GM18508 (cell line): ENCODE results near the gene OR6S1.
A peak's percentile ranks its signal among the peaks of the same experiment; 100 is the strongest.
"Not testable (repeated sequence)": the region's sequence is repeated elsewhere in the genome, so short reads cannot be mapped to it uniquely, and the experiment has no call there.

ENCODE experiments used
- ATAC-seq: cut with Tn5 transposase; IDR thresholded peaks from one replicate; pipeline ENCODE4 v1.9.1; 2021; ENCODE audit warnings: moderate number of reproducible peaks; ENCODE audit not compliant: insufficient read depth, unreplicated experiment

The OR6S1 gene

GRCh38 chr14:20632448-20632830 lies 9.1 kb downstream of the OR6S1 start:
- ATAC-seq, result peak; percentile 11

DNA sequence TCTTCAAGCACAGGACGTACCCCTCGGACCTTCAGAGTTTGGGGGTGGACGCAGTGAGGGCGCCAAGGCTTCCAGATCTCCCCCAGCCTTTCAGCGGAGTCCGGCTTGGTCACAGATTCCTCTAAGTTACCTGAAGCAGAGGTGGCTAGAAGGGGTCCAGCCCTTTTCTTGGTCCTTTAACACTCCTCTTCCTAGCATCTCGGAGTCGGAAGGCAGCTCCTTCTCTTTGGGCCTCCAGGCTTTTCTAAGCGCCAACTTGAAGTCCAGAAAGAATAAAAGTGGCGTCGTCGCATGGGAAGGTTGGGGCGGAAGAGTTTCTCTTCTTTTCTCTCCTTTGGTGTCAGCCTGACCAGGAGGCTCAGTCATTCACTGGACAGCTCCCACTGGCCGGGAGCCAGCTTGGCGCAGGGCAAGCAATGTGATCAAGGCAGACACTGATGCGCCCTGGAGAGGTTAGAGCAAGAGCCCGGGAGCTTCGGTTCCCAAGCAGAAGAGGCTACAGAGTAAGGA lies 9.6 kb downstream of the OR6S1 start:
- ATAC-seq, result no peak

DNA sequence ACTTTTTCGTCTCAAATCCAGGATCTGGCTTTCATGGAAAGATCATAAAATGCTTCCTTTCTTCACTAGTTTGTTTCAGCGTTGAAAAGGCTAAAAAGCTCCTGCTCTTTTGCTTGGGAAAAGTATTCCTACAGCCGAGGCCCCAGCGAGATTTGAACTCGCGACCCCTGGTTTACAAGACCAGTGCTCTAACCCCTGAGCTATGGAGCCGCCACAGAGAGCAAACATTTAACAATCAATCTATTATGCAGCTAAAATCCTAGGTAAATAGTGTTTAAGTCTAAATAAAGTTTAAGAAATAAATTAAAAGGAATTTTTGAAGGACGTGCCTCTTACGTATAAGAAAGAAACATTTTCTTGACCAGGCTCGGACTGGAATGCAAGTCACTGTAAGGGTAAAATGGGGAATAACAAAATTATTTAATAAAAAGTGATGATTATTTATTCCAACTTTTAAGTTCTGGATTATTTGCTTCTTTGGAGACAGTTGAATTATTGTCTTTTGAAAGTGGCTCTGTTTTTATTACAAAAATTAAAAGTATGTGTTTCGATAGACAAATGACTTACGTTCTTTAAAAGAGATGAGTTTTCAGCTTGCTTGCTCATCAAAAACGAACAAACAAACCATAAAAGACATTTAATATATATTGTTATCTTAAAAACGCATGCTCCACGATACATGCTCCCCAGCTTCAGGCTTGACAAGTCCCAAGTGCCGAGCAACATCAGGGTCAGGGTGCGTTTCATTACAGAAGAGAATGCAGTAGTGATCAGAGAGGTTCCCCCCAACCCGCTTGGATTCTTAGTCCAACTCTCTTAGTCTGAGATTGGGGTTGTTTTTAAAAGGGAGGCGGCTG lies 10.2 kb downstream of the OR6S1 start:
- no peak for ATAC-seq

DNA sequence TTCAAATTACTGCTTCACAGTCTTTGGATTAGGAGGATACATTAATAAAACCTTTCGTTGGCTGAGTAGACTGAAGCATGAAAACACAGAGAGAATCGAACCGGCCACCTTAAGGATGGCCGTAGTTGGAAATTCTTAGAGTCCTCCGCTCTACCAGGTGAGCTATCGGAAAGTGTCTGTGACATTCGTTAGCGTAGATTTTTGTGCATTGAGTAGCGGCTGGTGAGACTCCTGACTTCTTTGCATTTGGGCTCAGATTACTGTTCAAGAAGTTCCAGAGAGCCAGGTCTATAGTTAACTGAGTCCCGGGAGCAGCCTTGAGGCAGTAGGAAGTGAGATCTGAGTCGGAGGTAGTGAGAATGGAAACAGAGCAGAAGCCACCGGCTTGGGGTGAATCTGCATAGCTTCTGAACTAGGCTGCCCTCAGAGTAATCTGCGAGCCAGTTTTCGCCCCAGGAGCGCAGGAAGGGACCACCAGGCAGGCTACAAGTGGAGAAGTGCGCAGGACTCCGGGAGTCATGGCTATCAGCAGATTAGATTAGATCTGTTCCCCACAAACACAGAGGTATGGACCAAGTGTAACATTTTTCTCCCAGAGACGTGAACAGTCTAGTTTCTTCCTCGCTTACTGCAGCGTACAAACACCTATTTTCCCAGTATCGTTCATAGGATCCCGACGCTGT lies 11.0 kb downstream of the OR6S1 start:
- no peak for ATAC-seq

- ATAC-seq, result no peak
Measured at GRCh38 chr14:20628063-20628854, 13.2 kb downstream of the OR6S1 start.

DNA sequence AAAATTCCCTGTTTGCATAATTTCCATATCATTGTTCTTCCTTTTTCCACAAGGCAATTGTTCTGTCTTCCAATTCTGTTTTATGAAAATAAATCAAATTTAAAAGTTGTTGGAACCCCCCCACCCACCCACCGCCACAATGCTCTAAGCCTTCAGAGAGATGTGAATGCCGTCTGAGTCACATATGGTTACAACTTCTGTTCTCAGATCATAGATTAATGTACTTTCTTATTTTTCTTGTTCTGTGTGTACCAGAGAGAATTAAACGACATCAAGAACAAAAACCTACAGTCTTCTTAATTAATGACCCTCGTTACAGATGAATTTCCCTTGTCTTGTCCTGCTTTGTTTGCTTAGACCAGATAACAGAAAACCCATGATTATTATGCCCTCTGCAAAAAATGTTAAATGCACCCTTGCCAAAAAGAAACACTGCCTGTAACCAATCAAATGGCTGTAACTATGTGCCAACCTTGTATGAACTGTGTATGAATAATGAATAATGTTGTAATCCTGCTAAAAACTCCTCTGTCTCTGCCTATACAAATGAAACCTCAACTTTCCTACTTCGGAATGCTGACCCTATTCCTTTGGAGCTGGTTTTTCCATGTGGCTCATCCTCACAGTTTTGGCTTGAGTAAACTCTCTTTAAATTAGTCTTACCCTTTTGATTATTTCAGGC lies 14.0 kb downstream of the OR6S1 start:
- ATAC-seq, result no peak

GRCh38 chr14:20626274-20626673 lies 15.2 kb downstream of the OR6S1 start:
- no peak for ATAC-seq

GRCh38 chr14:20624495-20625070 lies 16.9 kb downstream of the OR6S1 start:
- no peak for ATAC-seq

DNA sequence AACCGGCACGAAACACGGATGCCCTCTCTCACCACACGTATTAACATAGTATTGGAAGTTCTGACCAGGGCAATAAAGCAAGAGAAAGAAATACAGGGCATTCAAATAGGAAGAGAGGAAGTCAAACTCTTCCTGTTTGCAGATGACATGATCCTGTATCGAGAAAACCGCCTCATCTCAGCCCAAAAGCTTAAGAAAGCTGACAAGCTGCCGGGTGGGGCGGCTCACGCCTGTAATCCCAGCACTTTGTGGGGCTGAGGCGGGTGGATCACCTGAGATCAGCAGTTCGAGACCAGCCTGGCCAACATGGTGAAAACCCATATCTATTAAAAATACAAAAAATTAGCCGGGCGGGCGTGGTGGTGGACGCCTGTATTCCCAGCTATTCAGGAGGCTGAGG lies 17.7 kb downstream of the OR6S1 start:
- no peak for ATAC-seq

- ATAC-seq, result no peak
Measured at GRCh38 chr14:20622816-20623291, 18.6 kb downstream of the OR6S1 start.

DNA sequence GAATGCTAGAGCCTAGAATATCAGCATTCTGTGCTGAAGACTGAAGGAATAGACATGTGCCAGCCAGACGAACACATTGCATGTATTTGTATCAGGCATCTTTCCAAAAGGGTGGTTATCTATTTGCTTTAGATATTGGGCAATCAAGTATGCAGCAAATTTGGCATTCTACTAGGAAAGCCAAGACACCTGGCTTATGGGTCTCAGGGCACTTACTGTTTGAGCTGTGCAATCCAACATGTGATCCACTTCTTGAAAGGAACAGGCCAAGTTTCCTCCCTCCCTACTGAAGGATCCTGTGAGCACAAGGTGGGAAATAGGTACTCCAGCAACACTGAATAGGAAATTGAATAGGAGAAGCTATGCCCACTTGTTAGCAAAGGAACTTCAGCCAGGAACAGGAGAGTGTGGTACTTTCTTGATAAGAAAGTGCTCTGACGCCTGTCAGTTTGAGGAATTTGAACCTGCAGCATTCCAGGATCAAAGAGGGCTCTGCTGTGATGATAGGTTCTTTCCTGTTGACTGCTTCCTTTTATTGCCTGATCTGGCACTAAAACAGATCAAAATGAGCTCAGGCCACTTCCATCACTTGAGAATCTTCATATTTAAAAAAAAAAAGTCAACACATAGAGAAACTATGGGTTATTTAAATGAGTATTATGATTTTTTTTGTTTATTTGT lies 20.6 kb downstream of the OR6S1 start:
- no peak for ATAC-seq

- ATAC-seq, result not testable (repeated sequence)
Measured at GRCh38 chr14:20619688-20620087, 21.8 kb downstream of the OR6S1 start.

- no peak for ATAC-seq
Measured at GRCh38 chr14:20618271-20618749, 23.2 kb downstream of the OR6S1 start.

GRCh38 chr14:20617138-20618003 lies 24.1 kb downstream of the OR6S1 start:
- ATAC-seq, result no peak

- no peak for ATAC-seq
Measured at GRCh38 chr14:20615996-20616395, 25.5 kb downstream of the OR6S1 start.

- no peak for ATAC-seq
Measured at GRCh38 chr14:20614038-20614840, 27.3 kb downstream of the OR6S1 start.
